ENCODE measurements around the gene TMEM154.

Gene TMEM154

DNA sequence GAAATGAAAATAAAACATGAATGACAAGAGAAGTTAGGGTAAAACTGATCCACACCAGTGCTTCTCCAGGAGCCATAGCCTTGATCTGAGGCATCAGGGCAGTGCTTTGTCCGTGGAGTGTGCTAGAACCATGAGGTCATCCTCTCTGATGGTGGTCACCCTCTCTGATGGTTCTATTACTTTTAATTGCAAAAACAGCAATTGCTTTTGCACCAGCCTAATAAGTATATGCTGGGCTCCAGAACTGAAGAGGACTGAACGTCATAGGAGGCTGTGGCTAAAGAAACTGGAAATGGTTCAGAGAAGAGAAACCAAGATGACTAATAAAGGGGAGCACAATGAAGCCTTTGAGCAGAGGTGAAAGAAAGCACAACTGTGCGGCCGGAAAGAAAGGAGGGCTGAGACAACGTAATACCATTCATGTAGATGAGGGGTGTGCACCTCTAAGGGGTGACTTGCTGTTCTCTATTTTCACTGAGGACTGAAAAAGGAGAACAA is 17.0 kb upstream of the TMEM154 start (continued):
- TF ChIP-seq, protein P1, sequence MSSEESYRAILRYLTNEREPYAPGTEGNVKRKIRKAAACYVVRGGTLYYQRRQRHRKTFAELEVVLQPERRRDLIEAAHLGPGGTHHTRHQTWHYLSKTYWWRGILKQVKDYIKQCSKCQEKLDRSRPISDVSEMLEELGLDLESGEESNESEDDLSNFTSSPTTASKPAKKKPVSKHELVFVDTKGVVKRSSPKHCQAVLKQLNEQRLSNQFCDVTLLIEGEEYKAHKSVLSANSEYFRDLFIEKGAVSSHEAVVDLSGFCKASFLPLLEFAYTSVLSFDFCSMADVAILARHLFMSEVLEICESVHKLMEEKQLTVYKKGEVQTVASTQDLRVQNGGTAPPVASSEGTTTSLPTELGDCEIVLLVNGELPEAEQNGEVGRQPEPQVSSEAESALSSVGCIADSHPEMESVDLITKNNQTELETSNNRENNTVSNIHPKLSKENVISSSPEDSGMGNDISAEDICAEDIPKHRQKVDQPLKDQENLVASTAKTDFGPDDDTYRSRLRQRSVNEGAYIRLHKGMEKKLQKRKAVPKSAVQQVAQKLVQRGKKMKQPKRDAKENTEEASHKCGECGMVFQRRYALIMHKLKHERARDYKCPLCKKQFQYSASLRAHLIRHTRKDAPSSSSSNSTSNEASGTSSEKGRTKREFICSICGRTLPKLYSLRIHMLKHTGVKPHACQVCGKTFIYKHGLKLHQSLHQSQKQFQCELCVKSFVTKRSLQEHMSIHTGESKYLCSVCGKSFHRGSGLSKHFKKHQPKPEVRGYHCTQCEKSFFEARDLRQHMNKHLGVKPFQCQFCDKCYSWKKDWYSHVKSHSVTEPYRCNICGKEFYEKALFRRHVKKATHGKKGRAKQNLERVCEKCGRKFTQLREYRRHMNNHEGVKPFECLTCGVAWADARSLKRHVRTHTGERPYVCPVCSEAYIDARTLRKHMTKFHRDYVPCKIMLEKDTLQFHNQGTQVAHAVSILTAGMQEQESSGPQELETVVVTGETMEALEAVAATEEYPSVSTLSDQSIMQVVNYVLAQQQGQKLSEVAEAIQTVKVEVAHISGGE (tag by site-specific recombination; conservative IDR thresholded peaks at IDR 0.05; ENCODE audit: low read depth), result no peak
- TF ChIP-seq KLF7 (tag by site-specific recombination; IDR thresholded peaks at IDR 0.05; ENCODE audit: borderline replicate concordance), result no peak
- TF ChIP-seq ZFP37 (tag by site-specific recombination; IDR thresholded peaks at IDR 0.05), result no peak
- TF ChIP-seq ZNF239 (tag by site-specific recombination; IDR thresholded peaks at IDR 0.05), result no peak
- TF ChIP-seq ZNF555 (tag by site-specific recombination; conservative IDR thresholded peaks at IDR 0.05), result no peak
- TF ChIP-seq ZNF433 (tag by site-specific recombination; IDR thresholded peaks at IDR 0.05; ENCODE audit: low read depth), result no peak
- no peak for TF ChIP-seq ZNF549 (tag by site-specific recombination; IDR thresholded peaks at IDR 0.05)
- TF ChIP-seq BCL11B (tag by site-specific recombination; IDR thresholded peaks at IDR 0.05; ENCODE audit: low read depth), result no peak
- TF ChIP-seq KLF10 (tag by site-specific recombination; IDR thresholded peaks at IDR 0.05), result no peak
- no peak for TF ChIP-seq TRIM28 (IDR thresholded peaks at IDR 0.05; ENCODE audit: borderline replicate concordance, low read length)
- TF ChIP-seq, protein P2, sequence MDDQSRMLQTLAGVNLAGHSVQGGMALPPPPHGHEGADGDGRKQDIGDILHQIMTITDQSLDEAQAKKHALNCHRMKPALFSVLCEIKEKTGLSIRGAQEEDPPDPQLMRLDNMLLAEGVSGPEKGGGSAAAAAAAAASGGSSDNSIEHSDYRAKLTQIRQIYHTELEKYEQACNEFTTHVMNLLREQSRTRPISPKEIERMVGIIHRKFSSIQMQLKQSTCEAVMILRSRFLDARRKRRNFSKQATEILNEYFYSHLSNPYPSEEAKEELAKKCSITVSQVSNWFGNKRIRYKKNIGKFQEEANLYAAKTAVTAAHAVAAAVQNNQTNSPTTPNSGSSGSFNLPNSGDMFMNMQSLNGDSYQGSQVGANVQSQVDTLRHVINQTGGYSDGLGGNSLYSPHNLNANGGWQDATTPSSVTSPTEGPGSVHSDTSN (CRISPR knock-in tag; IDR thresholded peaks at IDR 0.05), result no peak

DNA sequence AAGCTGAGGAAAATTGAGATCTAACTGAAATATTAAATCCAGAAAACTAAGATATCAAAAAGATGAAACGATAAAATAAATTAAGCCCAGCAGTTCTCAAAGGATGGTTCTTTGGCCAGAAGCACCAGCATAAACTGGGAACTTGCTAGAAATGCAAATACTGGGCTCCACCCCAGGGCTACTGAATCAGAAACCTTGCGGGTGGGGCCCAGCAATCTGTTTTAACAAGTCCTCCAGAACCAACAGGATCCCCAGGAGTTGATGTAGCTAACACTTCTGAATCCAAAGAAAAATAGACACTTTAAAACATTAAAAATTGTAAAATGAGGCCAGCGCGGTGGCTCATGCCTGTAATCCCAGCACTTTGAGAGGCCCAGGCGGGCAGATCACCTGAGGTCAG is 14.1 kb upstream of the TMEM154 start:
- Histone ChIP-seq H3K36me3 (ENCODE audit: control insufficient read depth in 2 of 2, insufficient read depth in 1 of 2, low read length in 2 of 2) (no peaks in the 10 kb centered on the region), H3K4me3 (ENCODE audit: low read depth, low read length) (no peak overlapping the region), H3K9me3 (ENCODE audit: control insufficient read depth, insufficient read depth, low read depth, low read length) (no peaks in the 10 kb centered on the region), H3K27ac (ENCODE audit: extremely low read depth, low read depth, low read length) (no peak overlapping the region), H3K4me1 (ENCODE audit: control insufficient read depth, insufficient read depth, low read length) (no peaks in the 10 kb centered on the region)
- no peak for TF ChIP-seq OVOL3 (tag by site-specific recombination; IDR thresholded peaks at IDR 0.05)
- TF ChIP-seq ZNF560 (tag by site-specific recombination; IDR thresholded peaks at IDR 0.05; ENCODE audit: borderline replicate concordance), result no peak
- no peak for TF ChIP-seq ZNF155 (tag by site-specific recombination; IDR thresholded peaks at IDR 0.05)
- TF ChIP-seq ZNF768 (tag by site-specific recombination; IDR thresholded peaks at IDR 0.05), result no peak
- no peak for TF ChIP-seq OSR2 (tag by site-specific recombination; IDR thresholded peaks at IDR 0.05)
- no peak for TF ChIP-seq HOXA7 (CRISPR knock-in tag; IDR thresholded peaks at IDR 0.05; ENCODE audit: borderline replicate concordance)
- CTCF ChIA-PET, result no interaction called here
- POLR2A ChIA-PET, result no interaction called here

DNA sequence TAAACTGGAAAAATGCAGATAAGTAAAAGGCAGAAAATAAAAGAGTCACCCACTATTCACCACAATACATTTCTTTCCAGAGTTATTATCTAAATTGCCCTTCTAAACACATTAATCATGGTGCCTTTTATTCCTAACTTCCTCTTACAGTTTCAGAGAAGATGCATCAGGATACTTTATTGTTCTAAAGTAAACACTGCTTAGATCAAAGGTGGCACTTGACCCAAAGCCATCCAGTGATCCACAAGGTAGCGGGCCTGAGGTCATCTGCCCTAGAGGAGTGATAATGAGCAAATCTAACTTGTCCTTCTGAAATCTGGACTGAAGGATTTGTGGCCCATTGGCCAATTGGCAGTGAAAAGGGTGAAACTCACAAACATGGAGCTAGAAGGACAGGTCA is 12.0 kb upstream of the TMEM154 start:
- Histone ChIP-seq H3K4me1 (ENCODE audit: control insufficient read depth, insufficient read depth, low read length) (no peaks in the 10 kb centered on the region), H3K9me3 (ENCODE audit: control insufficient read depth, insufficient read depth, low read depth, low read length) (no peaks in the 10 kb centered on the region), H3K4me3 (ENCODE audit: low read depth, low read length) (no peak overlapping the region), H3K27ac (ENCODE audit: extremely low read depth, low read depth, low read length) (no peak overlapping the region), H3K36me3 (ENCODE audit: control insufficient read depth in 2 of 2, insufficient read depth in 1 of 2, low read length in 2 of 2) (no peaks in the 10 kb centered on the region)
- CTCF ChIA-PET, result no interaction called here
- POLR2A ChIA-PET, result no interaction called here
- TF ChIP-seq ZNF670 (tag by site-specific recombination; IDR thresholded peaks at IDR 0.05; ENCODE audit: low read depth), result no peak
- TF ChIP-seq MEIS1 (CRISPR knock-in tag; IDR thresholded peaks at IDR 0.05; ENCODE audit: borderline replicate concordance), result no peak
- no peak for TF ChIP-seq ZNF777 (tag by site-specific recombination; IDR thresholded peaks at IDR 0.05; ENCODE audit: borderline replicate concordance)
- no peak for TF ChIP-seq ZNF175 (tag by site-specific recombination; IDR thresholded peaks at IDR 0.05)
- TF ChIP-seq, protein P3, sequence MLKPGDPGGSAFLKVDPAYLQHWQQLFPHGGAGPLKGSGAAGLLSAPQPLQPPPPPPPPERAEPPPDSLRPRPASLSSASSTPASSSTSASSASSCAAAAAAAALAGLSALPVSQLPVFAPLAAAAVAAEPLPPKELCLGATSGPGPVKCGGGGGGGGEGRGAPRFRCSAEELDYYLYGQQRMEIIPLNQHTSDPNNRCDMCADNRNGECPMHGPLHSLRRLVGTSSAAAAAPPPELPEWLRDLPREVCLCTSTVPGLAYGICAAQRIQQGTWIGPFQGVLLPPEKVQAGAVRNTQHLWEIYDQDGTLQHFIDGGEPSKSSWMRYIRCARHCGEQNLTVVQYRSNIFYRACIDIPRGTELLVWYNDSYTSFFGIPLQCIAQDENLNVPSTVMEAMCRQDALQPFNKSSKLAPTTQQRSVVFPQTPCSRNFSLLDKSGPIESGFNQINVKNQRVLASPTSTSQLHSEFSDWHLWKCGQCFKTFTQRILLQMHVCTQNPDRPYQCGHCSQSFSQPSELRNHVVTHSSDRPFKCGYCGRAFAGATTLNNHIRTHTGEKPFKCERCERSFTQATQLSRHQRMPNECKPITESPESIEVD (tag by site-specific recombination; IDR thresholded peaks at IDR 0.05), result 0 out of 2 replicates have a peak, but pooled peaks have one; percentile 13
- no peak for TF ChIP-seq ZNF426 (tag by site-specific recombination; IDR thresholded peaks at IDR 0.05)
- TF ChIP-seq ZNF701 (tag by site-specific recombination; IDR thresholded peaks at IDR 0.05), result no peak
